NCI-H226 (cell line): ENCODE results near the gene PFKFB4.

Experiments used
- DNase-seq: peaks from one replicate; pipeline ENCODE4 v3.0.0-alpha.2; 2015

Gene PFKFB4

GRCh38 chr3:48556796-48557626 lies at the start of gene PFKFB4:
Gene PFKFB4 (minus strand): TSS chr3:48556803. CDS start chr3:48556777, 26 bp downstream.
- peak; percentile 96 for DNase-seq

DNA sequence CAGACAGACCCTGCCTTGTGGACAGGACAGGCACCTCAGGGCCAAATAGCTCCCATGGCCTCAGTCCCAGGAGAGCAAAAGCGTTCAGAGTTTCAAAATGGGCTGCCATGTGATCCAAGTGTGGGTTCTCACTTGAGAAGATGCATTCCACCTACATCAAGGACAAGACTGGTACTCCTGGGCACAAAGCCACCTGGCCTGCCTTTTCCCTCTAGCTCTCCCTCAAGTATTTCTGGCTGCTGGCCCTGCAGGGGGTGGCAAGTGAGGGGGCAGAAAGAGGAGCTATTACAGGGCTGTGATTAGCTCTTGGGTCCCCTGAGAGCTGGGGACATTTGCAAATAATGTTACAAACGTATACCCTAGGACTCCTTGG lies 45.0 kb upstream of the PFKFB4 start:
- DNase-seq: no peak

DNA sequence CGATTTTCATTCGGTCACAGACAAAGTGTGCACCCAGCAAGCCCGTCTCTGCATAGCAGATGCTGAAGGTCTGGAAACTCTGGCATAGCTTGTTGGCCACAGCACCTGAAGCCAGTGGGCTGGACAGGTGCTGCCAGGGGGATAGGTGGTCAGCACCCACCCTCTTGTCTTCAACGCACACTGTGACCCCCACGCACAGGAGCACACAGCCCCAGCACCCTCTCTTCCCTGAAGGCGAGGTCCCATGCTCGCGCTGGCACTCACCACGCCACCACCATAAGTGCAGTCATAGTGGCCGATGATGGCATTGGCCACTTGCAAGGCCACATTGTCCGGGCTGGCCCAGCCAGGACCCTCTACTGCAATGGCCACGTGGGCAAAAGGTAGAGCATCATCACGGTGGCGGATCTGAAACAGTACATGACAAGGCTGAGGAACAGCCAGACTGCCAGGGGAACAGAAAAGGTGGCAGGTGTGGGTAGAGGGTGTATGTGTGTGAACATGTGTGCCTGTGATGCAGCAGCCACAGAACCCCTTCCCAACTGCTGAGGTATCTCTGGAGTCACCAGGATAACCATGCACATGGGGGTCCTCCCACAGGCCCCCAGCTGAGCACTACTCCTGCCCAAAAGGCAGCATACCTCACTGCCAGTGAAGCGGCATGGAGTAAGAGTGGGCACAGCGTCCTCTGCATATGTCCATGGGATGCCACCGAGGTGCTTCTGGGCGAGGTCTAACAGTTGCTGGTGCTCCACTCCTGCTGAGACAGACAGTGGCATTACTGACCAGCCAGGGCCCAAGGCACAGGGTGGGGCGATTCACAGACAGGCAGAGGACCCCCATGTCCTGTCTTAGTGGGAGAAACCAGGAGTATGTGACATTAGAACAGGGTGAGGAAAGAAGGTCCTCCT lies 44.4 kb upstream of the PFKFB4 start:
- no peak for DNase-seq

GRCh38 chr3:48599509-48600285 lies 43.1 kb upstream of the PFKFB4 start:
- no peak for DNase-seq

DNA sequence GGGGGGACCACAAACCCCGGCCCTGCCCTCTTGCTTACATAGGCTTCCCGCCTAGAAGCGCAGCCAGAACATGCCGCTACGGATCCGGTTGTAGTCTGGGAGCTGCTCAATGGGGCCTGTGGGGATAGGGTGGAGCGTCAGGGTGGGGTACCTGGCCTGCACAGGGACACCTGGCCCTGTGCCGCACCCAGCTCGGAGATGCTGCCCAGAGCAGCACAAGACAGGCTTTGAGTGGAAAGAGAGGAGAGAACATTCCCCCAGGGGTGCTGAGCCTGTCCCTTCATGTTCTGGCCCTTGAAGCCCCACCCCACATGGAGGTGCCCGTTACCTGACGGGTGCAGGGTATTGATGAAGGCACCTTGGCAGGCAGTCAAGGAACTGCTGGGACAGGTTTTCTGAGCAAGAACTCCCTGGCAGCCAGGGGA lies 42.5 kb upstream of the PFKFB4 start:
- no peak for DNase-seq

DNA sequence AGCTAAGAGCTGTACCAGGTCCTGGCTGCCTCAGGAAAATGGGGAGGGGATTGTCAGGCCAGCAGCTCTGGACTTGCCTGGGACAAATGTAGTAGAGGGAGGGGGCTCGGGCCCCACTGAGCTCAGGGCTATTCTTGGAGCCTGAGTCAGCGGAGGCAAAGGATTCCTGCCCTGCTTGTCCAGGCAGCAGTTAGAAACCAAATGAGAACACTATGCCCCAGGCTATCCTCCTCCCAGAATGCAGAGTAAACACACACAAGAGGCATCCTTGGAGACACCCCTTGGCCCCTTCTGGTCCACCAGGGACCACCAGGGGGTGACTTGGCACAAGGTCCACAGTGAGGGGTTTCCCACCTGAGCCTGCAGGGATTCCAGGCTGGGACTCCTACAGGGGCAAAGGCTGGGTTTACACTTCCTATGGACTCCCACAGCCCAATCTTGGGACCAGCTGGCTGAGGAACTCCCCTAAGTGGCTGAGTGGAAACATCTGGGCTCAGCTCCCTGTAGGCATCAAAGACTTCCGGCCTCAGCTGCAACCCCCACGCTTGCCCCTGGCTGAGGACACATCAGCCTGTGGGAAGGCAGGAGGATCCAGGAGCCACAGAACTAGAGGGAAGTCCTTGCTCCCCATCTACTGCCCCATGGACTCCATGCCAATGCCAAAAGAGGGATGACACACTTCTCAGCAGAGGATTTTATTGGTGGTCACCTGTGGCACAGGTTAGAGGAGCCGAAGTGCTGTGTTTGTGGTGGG lies 41.9 kb upstream of the PFKFB4 start:
- DNase-seq: peak; percentile 80

- DNase-seq: no peak
These were observed 40.8 kb upstream of the PFKFB4 start for GRCh38 chr3:48597408-48597800.

GRCh38 chr3:48596676-48597407 lies 40.2 kb upstream of the PFKFB4 start:
- DNase-seq: no peak

- DNase-seq: no peak
These were observed 39.6 kb upstream of the PFKFB4 start for GRCh38 chr3:48596157-48596556.

GRCh38 chr3:48595526-48596121 lies 39.0 kb upstream of the PFKFB4 start:
- DNase-seq: peak; percentile 68

DNA sequence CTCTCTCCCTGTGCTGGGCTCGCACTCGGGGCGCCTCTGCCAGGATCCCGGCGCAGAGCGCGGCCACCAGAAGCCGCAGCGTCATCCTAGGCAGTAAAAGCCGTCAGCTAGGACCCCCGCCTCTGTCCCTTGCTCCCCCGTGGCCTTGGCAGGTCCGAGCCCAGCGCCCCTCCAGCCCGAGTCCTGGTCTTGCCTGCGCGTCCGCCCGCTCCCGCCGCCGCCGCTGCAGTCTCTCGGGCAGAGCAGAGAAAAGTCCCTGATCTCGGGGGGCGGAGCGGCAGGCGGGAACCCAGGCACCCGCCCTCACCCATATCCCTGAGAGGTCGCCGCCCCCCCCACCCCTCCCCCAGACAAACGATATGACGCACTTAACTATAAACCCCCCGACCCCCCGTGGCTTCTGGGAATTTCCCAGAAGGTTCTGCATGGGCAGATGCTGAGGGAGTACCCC lies 38.5 kb upstream of the PFKFB4 start, which contains the start of gene COL7A1:
TSS of gene COL7A1 (minus strand) at position 255 of the 451 bp plus-strand sequence. CDS start at position 85, 170 bp downstream.
- no peak for DNase-seq

DNA sequence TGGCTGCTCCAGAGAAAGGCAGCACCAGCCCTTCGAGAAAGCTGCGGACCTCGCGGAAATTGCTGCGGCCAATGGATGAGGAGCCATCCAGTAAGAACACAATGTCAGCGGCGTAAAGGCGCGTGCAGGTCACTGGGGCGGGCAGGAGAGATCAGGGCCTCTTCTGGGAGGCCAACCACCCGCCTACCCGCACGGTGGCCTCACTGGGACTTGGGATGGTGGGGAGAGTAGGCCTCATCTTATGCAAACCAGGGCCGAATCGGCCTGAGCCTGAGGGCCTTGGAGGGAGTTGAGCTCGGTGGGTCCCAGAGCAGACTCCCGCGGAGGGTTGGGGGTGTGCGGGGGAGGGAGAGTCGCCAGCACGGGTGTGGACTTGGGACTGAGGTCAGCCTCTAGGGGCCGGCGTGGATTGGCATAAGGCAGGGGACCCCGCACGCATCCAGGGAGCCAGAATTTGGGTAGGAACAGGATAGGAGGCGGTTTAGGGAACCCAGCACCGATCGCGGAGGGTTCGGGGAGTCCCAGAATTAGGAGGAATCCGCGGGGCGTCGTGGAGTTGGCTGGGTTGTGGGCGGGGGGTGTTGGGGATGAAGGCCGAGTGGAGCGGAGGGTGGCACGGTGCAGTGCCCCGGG lies 37.9 kb upstream of the PFKFB4 start:
- DNase-seq: no peak

DNA sequence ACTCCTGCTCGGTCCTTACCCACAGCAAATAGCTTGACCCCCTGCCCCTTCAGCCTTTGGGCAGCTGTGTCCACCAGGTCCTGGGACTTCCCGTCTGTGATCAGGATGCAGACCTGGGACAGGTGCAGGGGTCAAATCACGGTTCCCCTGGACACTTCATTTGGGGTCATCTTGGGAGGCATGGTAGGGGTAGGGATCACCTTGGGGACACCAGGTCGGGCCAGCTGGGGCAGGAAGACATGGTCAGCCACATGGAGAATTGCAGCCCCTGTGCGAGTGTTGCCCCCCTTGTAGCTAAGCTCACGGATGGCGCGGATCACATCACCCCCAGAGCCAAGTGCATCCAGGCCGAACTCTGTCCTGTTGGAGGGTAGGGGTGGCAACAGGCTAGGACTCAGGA lies 36.7 kb upstream of the PFKFB4 start:
- DNase-seq: no peak

GRCh38 chr3:48592519-48593087 lies 36.0 kb upstream of the PFKFB4 start:
- DNase-seq: peak; percentile 15

GRCh38 chr3:48591886-48592518 lies 35.4 kb upstream of the PFKFB4 start:
- no peak for DNase-seq

DNA sequence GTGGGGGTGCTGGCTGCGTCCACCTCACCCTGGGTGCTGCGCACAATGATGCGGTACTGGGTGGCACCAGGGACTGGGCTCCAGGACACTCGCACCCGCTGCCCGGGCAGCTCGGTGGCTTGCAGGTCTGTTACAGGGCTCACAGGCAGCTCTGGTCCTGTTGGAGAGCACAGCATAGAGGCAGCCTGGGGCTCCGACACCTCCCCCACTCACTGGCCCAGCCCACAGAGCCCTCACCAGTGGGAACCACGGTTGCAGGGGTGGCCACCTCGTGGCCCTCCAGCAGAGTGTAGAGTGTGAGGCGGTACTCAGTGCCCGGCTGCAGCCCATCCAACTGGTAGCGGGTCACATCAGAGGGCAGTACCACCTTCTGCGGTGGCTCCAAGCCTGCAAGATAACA lies 34.8 kb upstream of the PFKFB4 start:
- no peak for DNase-seq

- DNase-seq: no peak
These were observed 31.6 kb upstream of the PFKFB4 start for GRCh38 chr3:48588230-48588629.

- no peak for DNase-seq
These were observed 31.1 kb upstream of the PFKFB4 start for GRCh38 chr3:48587686-48588085.

DNA sequence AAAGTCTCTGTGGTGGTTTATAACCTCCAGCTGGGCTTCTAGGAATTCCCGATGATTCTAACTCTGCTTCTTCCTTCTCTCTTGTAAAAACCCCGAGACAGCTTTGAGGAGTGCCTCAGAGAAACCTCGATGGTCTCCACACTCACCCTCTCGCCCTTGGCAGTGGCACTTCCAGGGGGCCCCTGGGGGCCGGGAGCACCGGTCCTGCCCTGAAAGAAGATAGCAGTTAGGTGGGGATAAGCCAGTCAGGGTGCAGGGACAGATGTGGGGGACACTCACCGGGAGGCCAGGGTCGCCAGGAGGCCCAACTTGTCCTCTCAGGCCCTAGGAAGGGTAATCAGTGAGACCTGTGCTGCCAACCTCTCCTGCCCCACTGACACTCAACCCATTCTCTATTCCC lies 28.8 kb upstream of the PFKFB4 start:
- DNase-seq: no peak

DNA sequence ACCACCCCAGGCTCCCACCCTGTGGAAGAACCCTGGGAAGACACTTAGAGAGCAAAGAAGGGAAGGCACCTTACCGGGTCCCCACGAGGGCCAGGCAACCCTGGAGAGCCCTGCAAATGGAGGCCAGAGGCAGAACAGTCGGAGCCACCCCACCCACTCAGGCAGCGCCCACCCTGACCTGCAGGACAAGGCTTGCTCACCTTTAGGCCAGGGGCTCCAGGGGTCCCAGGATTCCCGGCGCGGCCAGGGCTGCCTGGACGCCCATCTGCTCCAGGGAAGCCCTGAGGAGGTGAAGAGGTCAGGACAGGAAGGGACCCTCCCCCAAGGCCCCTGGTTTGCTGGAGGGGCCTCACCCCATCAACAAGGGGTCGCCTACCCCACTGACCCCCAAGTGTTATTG lies 28.2 kb upstream of the PFKFB4 start:
- DNase-seq: no peak
